Nephron (organoid): ENCODE results near the gene UNC5C.

ENCODE experiments used
- H3K27ac Mint-ChIP-seq, 3 experiments: 2 replicates each; pipeline ENCODE4 v1.8.0; 2020; ENCODE audit warnings: mixed read lengths in 3 of 3, mild to moderate bottlenecking in 2 of 3, moderate library complexity in 1 of 3
- H3K27me3 Mint-ChIP-seq: 2 replicates; pipeline ENCODE4 v1.8.0; 2021; ENCODE audit warnings: low read depth, mild to moderate bottlenecking, moderate library complexity, mixed read lengths
- H3K36me3 Mint-ChIP-seq: 2 replicates; pipeline ENCODE4 v1.8.0; 2020; ENCODE audit warnings: low read depth, mixed read lengths
- H3K4me1 Mint-ChIP-seq: 2 replicates; pipeline ENCODE4 v1.8.0; 2020; ENCODE audit warnings: mixed read lengths
- H3K4me3 Mint-ChIP-seq, 3 experiments: 2 replicates each; pipeline ENCODE4 v1.8.0; 2020; ENCODE audit warnings: mild to moderate bottlenecking in 3 of 3, mixed read lengths in 3 of 3, moderate library complexity in 2 of 3
- H3K9me3 Mint-ChIP-seq: 2 replicates; pipeline ENCODE4 v1.8.0; 2020; ENCODE audit warnings: mixed read lengths
- CTCF ChIP-seq, 3 experiments: fragments of 200-600 bp; sonication (generic); IDR thresholded peaks; one replicate each; pipeline ENCODE4 v1.5.0; 2021; ENCODE audit warnings: antibody characterized with exemption in 3 of 3; ENCODE audit not compliant: unreplicated experiment in 3 of 3

The UNC5C gene

GRCh38 chr4:95263391-95263790, 285.4 kb downstream of the UNC5C start:
- Mint-ChIP-seq H3K9me3 (no peaks in the 10 kb centered on the region), H3K27ac (peak overlapping the region in 1 of 3 experiments; percentile 29), H3K4me3 (no peak overlapping the region), H3K27me3 (no peaks in the 10 kb centered on the region), H3K4me1 (peaks cover 11% of the 10 kb centered on the region), H3K36me3 (no peaks in the 10 kb centered on the region)
- no peak for TF ChIP-seq CTCF (IDR thresholded peaks at IDR 0.05; ENCODE audit: unreplicated experiment in 3 of 3)

- H3K27ac Mint-ChIP-seq, result no peak overlapping the region
- no peak for TF ChIP-seq CTCF (IDR thresholded peaks at IDR 0.05; ENCODE audit: unreplicated experiment in 3 of 3)
- H3K4me1 Mint-ChIP-seq, result no peaks in the 10 kb centered on the region
- no peaks in the 10 kb centered on the region for H3K36me3 Mint-ChIP-seq
- no peaks in the 10 kb centered on the region for H3K9me3 Mint-ChIP-seq
- no peak overlapping the region for H3K4me3 Mint-ChIP-seq
- H3K27me3 Mint-ChIP-seq, result no peaks in the 10 kb centered on the region
These were observed 292.5 kb downstream of the UNC5C start for GRCh38 chr4:95256108-95256835.

- Mint-ChIP-seq H3K27me3 (no peaks in the 10 kb centered on the region), H3K9me3 (no peaks in the 10 kb centered on the region), H3K27ac (no peak overlapping the region), H3K36me3 (peaks cover 1% of the 10 kb centered on the region), H3K4me3 (no peak overlapping the region), H3K4me1 (peaks cover 2% of the 10 kb centered on the region)
- no peak for TF ChIP-seq CTCF (IDR thresholded peaks at IDR 0.05; ENCODE audit: unreplicated experiment in 3 of 3)
These were observed 293.2 kb downstream of the UNC5C start for GRCh38 chr4:95255396-95256107.

- H3K36me3 Mint-ChIP-seq, result peaks cover 23% of the 10 kb centered on the region
- no peak for TF ChIP-seq CTCF (IDR thresholded peaks at IDR 0.05; ENCODE audit: unreplicated experiment in 3 of 3)
- H3K27ac Mint-ChIP-seq, result peak overlapping the region in 1 of 3 experiments; percentile 35
- H3K9me3 Mint-ChIP-seq, result no peaks in the 10 kb centered on the region
- no peaks in the 10 kb centered on the region for H3K27me3 Mint-ChIP-seq
- peaks cover 5% of the 10 kb centered on the region for H3K4me1 Mint-ChIP-seq
- H3K4me3 Mint-ChIP-seq, result no peak overlapping the region
These were observed 297.2 kb downstream of the UNC5C start for GRCh38 chr4:95251568-95251967.

- Mint-ChIP-seq H3K36me3 (peaks cover 23% of the 10 kb centered on the region), H3K9me3 (no peaks in the 10 kb centered on the region)
- no peak for TF ChIP-seq CTCF (IDR thresholded peaks at IDR 0.05; ENCODE audit: unreplicated experiment in 3 of 3)
These were observed 298.1 kb downstream of the UNC5C start for GRCh38 chr4:95250544-95251137.

More at GRCh38 chr4:95250544-95251137, 298.1 kb downstream of the UNC5C start:
- Mint-ChIP-seq H3K27ac (peak overlapping the region in 2 of 3 experiments; percentile 58 to 68), H3K27me3 (no peaks in the 10 kb centered on the region), H3K4me3 (no peak overlapping the region), H3K4me1 (peaks cover 5% of the 10 kb centered on the region)
